ENCODE results near the gene FNDC3B.
A peak's percentile ranks its signal among the peaks of the same experiment; 100 is the strongest.

FNDC3B gene

GRCh38 chr3:172112078-172112733 lies 72.8 kb downstream of the FNDC3B start:
- DNase-seq (ENCODE audit: low read depth in 3 of 3, low spot score in 1 of 3) = no peak

GRCh38 chr3:172112734-172113120 lies 73.3 kb downstream of the FNDC3B start:
- DNase-seq (ENCODE audit: low read depth in 3 of 3, low spot score in 1 of 3) = no peak

- DNase-seq (ENCODE audit: low read depth in 3 of 3, low spot score in 1 of 3) = no peak
Observed at GRCh38 chr3:172113710-172114109, 74.3 kb downstream of the FNDC3B start.

GRCh38 chr3:172115059-172115458 lies 75.7 kb downstream of the FNDC3B start:
- DNase-seq (ENCODE audit: low read depth in 3 of 3, low spot score in 1 of 3) = no peak

- DNase-seq (ENCODE audit: low read depth in 3 of 3, low spot score in 1 of 3) = no peak
Observed at GRCh38 chr3:172115787-172116186, 76.4 kb downstream of the FNDC3B start.

- no peak for DNase-seq (ENCODE audit: low read depth in 3 of 3, low spot score in 1 of 3)
Observed at GRCh38 chr3:172118019-172118418, 78.6 kb downstream of the FNDC3B start.

- no peak for DNase-seq (ENCODE audit: low read depth in 3 of 3, low spot score in 1 of 3)
Observed at GRCh38 chr3:172119266-172119969, 80.0 kb downstream of the FNDC3B start.

GRCh38 chr3:172120912-172121311 lies 81.5 kb downstream of the FNDC3B start:
- no peak for DNase-seq (ENCODE audit: low read depth in 3 of 3, low spot score in 1 of 3)

- DNase-seq (ENCODE audit: low read depth in 3 of 3, low spot score in 1 of 3) = no peak
Observed at GRCh38 chr3:172121981-172122380, 82.6 kb downstream of the FNDC3B start.

- DNase-seq (ENCODE audit: low read depth in 3 of 3, low spot score in 1 of 3) = no peak
Observed at GRCh38 chr3:172124271-172124670, 84.9 kb downstream of the FNDC3B start.

- DNase-seq (ENCODE audit: low read depth in 3 of 3, low spot score in 1 of 3) = no peak
Observed at GRCh38 chr3:172125053-172125452, 85.7 kb downstream of the FNDC3B start.

- no peak for DNase-seq (ENCODE audit: low read depth in 3 of 3, low spot score in 1 of 3)
Observed at GRCh38 chr3:172125963-172126457, 86.6 kb downstream of the FNDC3B start.

GRCh38 chr3:172126741-172127140 lies 87.4 kb downstream of the FNDC3B start:
- no peak for DNase-seq (ENCODE audit: low read depth in 3 of 3, low spot score in 1 of 3)

GRCh38 chr3:172127141-172127540 lies 87.8 kb downstream of the FNDC3B start:
- no peak for DNase-seq (ENCODE audit: low read depth in 3 of 3, low spot score in 1 of 3)

GRCh38 chr3:172127929-172128580 lies 88.7 kb downstream of the FNDC3B start:
- DNase-seq (ENCODE audit: low read depth in 3 of 3, low spot score in 1 of 3) = no peak

- no peak for DNase-seq (ENCODE audit: low read depth in 3 of 3, low spot score in 1 of 3)
Observed at GRCh38 chr3:172128858-172129257, 89.5 kb downstream of the FNDC3B start.

GRCh38 chr3:172129498-172129849 lies 90.1 kb downstream of the FNDC3B start:
- no peak for DNase-seq (ENCODE audit: low read depth in 3 of 3, low spot score in 1 of 3)

- peak in 2 of 3 donors; percentile 5 to 28 for DNase-seq (ENCODE audit: low read depth in 3 of 3, low spot score in 1 of 3)
Observed at GRCh38 chr3:172129850-172130716, 90.7 kb downstream of the FNDC3B start.

- no peak for DNase-seq (ENCODE audit: low read depth in 3 of 3, low spot score in 1 of 3)
Observed at GRCh38 chr3:172130717-172131050, 91.3 kb downstream of the FNDC3B start.

GRCh38 chr3:172131746-172132145 lies 92.4 kb downstream of the FNDC3B start:
- no peak for DNase-seq (ENCODE audit: low read depth in 3 of 3, low spot score in 1 of 3)

- DNase-seq (ENCODE audit: low read depth in 3 of 3, low spot score in 1 of 3) = no peak
Observed at GRCh38 chr3:172132159-172132586, 92.8 kb downstream of the FNDC3B start.
